Thyroid gland (tissue), 4 donors: ENCODE data around the gene PRKAR2B.

ENCODE experiments used
- POLR2A ChIP-seq, 2 donors: fragments of 450-650 bp; IDR thresholded peaks; one replicate each; pipeline ENCODE4 v1.6.1; 2017; ENCODE audit warnings: antibody characterized with exemption in 2 of 2, mild to moderate bottlenecking in 2 of 2, moderate library complexity in 1 of 2
- TF ChIP-seq, protein P1 (sequence below), 6 experiments: fragments of 200-600 bp in 3 of 6; fragments of 450-650 bp in 3 of 6; sonication (generic) in 3 of 6; IDR thresholded peaks; one replicate each; pipeline ENCODE4 v1.5.1; 2016 to 2019; ENCODE audit warnings: antibody characterized with exemption in 6 of 6, mild to moderate bottlenecking in 2 of 6, inconsistent platforms in 1 of 6, moderate library complexity in 1 of 6

DNA sequence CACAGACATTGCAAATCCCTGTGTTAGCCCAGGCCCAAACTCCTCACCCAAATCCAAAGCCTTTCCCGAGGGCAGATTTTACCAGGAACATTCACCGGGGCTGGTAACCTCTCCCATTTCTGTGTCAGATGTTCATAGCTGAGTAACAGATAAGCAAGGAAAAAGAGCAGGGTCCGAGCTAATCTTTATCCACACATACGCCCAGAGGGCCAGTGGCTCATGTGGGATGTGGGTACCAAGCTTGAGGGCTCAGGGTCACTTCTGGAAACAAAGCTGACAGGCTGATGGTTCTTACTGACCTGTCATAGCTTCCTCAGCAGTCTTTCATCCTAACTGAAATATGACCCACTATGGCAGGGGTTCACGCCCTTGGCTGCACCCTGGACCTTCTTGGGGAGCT, 164.1 kb downstream of the PRKAR2B start:
- TF ChIP-seq, protein P1, sequence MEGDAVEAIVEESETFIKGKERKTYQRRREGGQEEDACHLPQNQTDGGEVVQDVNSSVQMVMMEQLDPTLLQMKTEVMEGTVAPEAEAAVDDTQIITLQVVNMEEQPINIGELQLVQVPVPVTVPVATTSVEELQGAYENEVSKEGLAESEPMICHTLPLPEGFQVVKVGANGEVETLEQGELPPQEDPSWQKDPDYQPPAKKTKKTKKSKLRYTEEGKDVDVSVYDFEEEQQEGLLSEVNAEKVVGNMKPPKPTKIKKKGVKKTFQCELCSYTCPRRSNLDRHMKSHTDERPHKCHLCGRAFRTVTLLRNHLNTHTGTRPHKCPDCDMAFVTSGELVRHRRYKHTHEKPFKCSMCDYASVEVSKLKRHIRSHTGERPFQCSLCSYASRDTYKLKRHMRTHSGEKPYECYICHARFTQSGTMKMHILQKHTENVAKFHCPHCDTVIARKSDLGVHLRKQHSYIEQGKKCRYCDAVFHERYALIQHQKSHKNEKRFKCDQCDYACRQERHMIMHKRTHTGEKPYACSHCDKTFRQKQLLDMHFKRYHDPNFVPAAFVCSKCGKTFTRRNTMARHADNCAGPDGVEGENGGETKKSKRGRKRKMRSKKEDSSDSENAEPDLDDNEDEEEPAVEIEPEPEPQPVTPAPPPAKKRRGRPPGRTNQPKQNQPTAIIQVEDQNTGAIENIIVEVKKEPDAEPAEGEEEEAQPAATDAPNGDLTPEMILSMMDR (IDR thresholded peaks at IDR 0.05): no peak
- TF ChIP-seq POLR2A (IDR thresholded peaks at IDR 0.05): no peak
